NCI-H345 treated with DMSO at 0.1 percent for 48 hours (cell line): ENCODE results near the gene MYEF2.

Experiments
- DNase-seq: peaks from one replicate; lab custom pipeline; 2025; ENCODE audit not compliant: unreplicated experiment; lab: John Stamatoyannopoulos, UW

MYEF2 gene

DNA sequence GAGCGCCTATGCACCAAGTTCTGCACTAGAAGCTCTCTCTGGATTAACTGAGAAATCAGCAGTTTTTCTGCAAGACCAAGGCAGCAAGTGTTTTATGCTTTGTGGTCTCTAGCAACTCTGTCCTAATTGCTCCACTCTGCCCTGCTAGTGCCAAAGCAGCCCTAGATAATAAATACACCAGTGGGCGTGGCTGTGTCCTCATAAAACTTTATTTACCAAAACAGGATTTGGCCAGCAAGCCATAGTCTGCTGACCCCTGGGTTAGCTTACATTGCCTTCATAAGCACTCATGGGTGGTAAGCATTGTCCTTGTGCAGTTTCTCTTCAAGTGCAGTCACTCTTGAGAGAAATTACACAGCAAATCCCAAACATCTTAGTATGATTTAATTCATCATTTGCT is 88.0 kb downstream of the MYEF2 start:
- DNase-seq: no peak

GRCh38 chr15:48089702-48090101 is 88.4 kb downstream of the MYEF2 start:
- DNase-seq: no peak

DNA sequence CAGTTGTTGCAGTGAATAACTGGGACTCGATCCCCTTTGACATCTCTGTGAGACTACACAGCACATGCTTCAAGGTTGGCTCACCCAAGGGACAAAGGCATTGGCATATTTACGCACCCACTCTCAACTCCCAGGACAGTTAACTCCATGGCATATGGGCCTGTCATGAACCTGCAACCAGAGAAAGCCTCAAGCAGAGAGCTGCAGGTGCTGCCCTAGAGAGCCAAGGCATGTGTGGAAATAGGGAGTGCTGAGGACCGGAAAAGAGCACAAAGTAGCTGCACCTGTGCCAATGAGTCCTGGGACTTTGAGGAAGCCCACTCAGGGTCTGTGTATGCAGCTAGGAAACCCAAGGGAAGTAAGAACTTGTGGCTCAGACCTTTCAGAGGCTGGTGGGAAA is 90.3 kb downstream of the MYEF2 start:
- DNase-seq: no peak

DNA sequence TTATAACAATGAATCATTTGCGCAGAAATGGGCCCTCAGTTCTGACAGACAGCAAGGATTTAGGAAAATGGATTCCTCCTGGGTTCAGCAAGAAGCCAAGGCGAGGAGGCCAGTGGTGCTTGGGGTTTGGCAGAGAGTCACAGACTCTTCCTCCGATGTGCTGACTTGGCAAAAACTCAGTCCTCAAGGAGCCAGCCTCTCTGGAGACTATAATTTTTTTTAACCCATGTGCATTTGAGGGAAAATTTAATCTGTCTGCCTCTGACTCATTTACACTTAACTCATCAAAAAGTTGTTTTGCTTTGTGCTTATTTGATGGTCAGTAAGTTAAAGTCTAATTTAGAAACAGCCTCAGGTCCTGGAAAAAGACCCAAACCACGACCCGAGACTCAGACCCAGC is 91.5 kb downstream of the MYEF2 start:
- DNase-seq: no peak

DNA sequence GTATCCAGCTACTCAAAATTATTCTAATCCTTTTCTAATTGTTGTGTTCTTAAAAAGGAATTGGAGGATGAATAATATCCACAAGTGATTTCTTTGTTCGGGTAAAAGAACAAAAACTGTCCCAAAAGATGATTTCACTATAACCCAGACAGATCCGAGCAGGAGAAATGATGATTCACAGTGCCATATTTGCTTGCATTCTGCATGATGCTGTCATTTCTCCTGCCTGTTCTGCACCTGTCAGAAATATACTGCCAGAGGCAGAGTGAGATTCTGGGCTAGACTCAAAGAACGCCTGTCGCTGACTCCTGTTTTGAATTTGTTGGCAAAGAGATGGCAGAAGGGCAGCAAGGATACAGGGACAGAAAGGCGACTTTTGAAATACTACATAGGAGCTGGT is 92.0 kb downstream of the MYEF2 start:
- DNase-seq: no peak

GRCh38 chr15:48085591-48085930 is 92.5 kb downstream of the MYEF2 start:
- DNase-seq: no peak

DNA sequence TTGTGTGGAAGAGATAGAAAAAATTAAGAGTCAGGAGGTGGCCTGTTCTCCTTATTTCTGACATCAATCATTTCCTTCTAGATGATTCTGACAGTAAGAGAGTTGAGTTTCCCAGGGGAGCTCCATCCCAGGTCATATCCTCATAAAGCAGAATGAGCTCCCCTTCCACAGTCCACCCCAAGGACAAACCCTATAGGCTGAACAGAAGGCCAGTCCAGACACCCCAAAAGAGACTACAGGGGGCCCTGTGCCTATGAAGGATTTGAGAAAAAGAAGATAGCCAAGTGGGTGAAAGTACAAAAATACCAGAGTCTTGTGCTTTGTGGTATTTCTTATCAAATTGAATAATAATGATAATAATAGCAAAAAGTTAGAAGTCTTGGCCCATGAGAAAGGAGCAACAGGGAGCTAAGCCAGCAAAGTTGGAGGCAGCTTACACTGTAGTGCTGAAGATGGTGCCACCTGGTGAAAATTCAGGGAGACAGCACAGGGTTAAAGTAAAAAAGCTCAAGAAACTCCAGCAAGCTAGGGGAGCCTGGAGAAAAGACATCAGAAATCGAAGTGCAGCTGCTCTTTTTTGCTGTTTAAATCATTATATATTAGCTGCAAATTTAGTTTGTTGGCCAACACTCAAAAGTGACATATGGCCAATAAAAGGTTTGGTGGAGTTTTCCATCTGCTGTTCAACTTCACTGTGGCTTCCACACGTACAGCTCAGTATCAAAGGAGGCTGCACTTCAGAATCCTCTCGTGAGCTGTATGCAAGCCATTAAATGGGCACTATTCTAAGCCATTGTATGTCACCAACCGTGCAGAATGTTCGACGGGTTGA is 93.1 kb downstream of the MYEF2 start:
- DNase-seq: no peak
